IMR-90 (cell line): ENCODE data around the gene TAGAP. TPM values are rescaled to one million over a fixed set of nuclear protein-coding genes. Genes with fewer than 3 reads are reported as not detected.

Experiments
- ATAC-seq: fragments of 200-7000 bp; cut with Tn5 transposase; 2 replicates; pipeline ENCODE4 v1.9.1; 2020; ENCODE audit warnings: low read depth, mild to moderate bottlenecking, moderate library complexity
- BruUV-seq: library from RNA; stranded (reverse); fragments of 400-500 nt; replicated peaks from 2 replicates; lab custom pipeline; 2021; lab: Mats Ljungman, UMichigan
- CTCF ChIA-PET: fragments of 300-600 bp; formaldehyde crosslinking; extraction: SDS; loops from one replicate; lab custom pipeline; 2021; ENCODE audit warnings: antibody characterized with exemption; lab: Yijun Ruan, JAX
- POLR2A ChIA-PET: fragments of 300-600 bp; sonication (Branson Sonifier 250); formaldehyde crosslinking; loops from one replicate; lab custom pipeline; 2022; ENCODE audit warnings: antibody characterized with exemption; ENCODE audit not compliant: unreplicated experiment; lab: Charles Lee
- DNase-seq: peaks from one replicate; pipeline ENCODE4 v3.0.0; 2013
- H2AFZ ChIP-seq: replicated peaks from 2 replicates; pipeline ENCODE3; 2013; ENCODE audit warnings: low read length, mild to moderate bottlenecking; ENCODE audit not compliant: poor library complexity
- H2AK5ac ChIP-seq: 2 replicates; pipeline ENCODE4 v1.6.1; 2013; ENCODE audit warnings: low read depth, low read length, inconsistent platforms
- H2AK9ac ChIP-seq: replicated peaks from 2 replicates; pipeline ENCODE3; 2013; ENCODE audit warnings: mild to moderate bottlenecking, low read depth, low read length, moderate library complexity; ENCODE audit not compliant: poor library complexity
- H2BK120ac ChIP-seq: 2 replicates; pipeline ENCODE4 v1.6.1; 2013; ENCODE audit warnings: low read depth, low read length, inconsistent platforms
- H2BK15ac ChIP-seq: 3 replicates; pipeline ENCODE4 v1.6.1; 2013; ENCODE audit warnings: low read depth, low read length, inconsistent platforms
- H2BK20ac ChIP-seq: 2 replicates; pipeline ENCODE4 v1.6.1; 2013; ENCODE audit warnings: low read depth, mild to moderate bottlenecking, inconsistent platforms, low read length, moderate library complexity
- H2BK5ac ChIP-seq: 2 replicates; pipeline ENCODE4 v1.6.1; 2013; ENCODE audit warnings: mild to moderate bottlenecking, low read depth, low read length, inconsistent platforms; ENCODE audit not compliant: poor library complexity, severe bottlenecking
- H3K14ac ChIP-seq: replicated peaks from 2 replicates; pipeline ENCODE4 v1.6.1; 2013; ENCODE audit warnings: low read depth, low read length, inconsistent platforms
- H3K18ac ChIP-seq: 2 replicates; pipeline ENCODE4 v1.6.1; 2013; ENCODE audit warnings: low read depth, low read length, control low read depth
- H3K23ac ChIP-seq: 2 replicates; pipeline ENCODE4 v1.6.1; 2013; ENCODE audit warnings: low read depth, low read length, inconsistent platforms
- H3K27ac ChIP-seq: 2 replicates; pipeline ENCODE4 v1.5.1; 2013; ENCODE audit warnings: mild to moderate bottlenecking, control low read depth, low read length; ENCODE audit not compliant: insufficient read depth
- H3K27me3 ChIP-seq: 2 replicates; pipeline ENCODE4 v1.6.1; 2013; ENCODE audit warnings: low read length; ENCODE audit not compliant: control insufficient read depth, insufficient read depth
- H3K36me3 ChIP-seq: 2 replicates; pipeline ENCODE4 v1.6.1; 2013; ENCODE audit warnings: low read length, mixed read lengths; ENCODE audit not compliant: control insufficient read depth, insufficient read depth
- H3K4ac ChIP-seq: 2 replicates; pipeline ENCODE4 v1.6.1; 2013; ENCODE audit warnings: low read depth, low read length, inconsistent platforms
- H3K4me1 ChIP-seq: 2 replicates; pipeline ENCODE4 v1.6.1; 2013; ENCODE audit warnings: low read length, mixed read lengths; ENCODE audit not compliant: control insufficient read depth, insufficient read depth
- H3K4me2 ChIP-seq: 2 replicates; pipeline ENCODE4 v1.6.1; 2013; ENCODE audit warnings: low read depth, mild to moderate bottlenecking, control low read depth, low read length, moderate library complexity
- H3K4me3 ChIP-seq: 2 replicates; pipeline ENCODE4 v1.5.1; 2013; ENCODE audit warnings: low read depth, mild to moderate bottlenecking, control low read depth, low read length, moderate library complexity; ENCODE audit not compliant: insufficient read depth
- H3K56ac ChIP-seq: 2 replicates; pipeline ENCODE4 v1.6.1; 2013; ENCODE audit warnings: low read length, inconsistent platforms; ENCODE audit not compliant: insufficient read depth; ENCODE audit errors: extremely low read depth
- H3K79me1 ChIP-seq, 2 experiments: 2 replicates each; pipeline ENCODE4 v1.6.1; 2013; ENCODE audit warnings: low read length in 2 of 2, inconsistent platforms in 1 of 2, low read depth in 1 of 2
- H3K9ac ChIP-seq: 2 replicates; pipeline ENCODE4 v1.6.1; 2013; ENCODE audit warnings: low read depth, low read length, control low read depth
- H3K9me1 ChIP-seq: 2 replicates; pipeline ENCODE4 v1.6.1; 2013; ENCODE audit warnings: low read length, inconsistent platforms; ENCODE audit not compliant: insufficient read depth
- H3K9me3 ChIP-seq: 2 replicates; pipeline ENCODE4 v1.6.1; 2013; ENCODE audit warnings: low read length; ENCODE audit not compliant: control insufficient read depth, insufficient read depth
- H4K20me1 ChIP-seq: 2 replicates; pipeline ENCODE4 v1.6.1; 2013; ENCODE audit warnings: low read length, inconsistent platforms; ENCODE audit not compliant: insufficient read depth
- H4K5ac ChIP-seq: 2 replicates; pipeline ENCODE4 v1.6.1; 2013; ENCODE audit warnings: mild to moderate bottlenecking, low read depth, low read length, control low read depth
- H4K8ac ChIP-seq, 2 experiments: 2 replicates each; pipeline ENCODE4 v1.6.1; 2013; ENCODE audit warnings: low read depth in 2 of 2, low read length in 2 of 2, control low read depth in 1 of 2, inconsistent platforms in 1 of 2
- H4K91ac ChIP-seq: 2 replicates; pipeline ENCODE4 v1.6.1; 2013; ENCODE audit warnings: low read depth, low read length, inconsistent platforms; ENCODE audit not compliant: insufficient read depth
- BHLHE40 ChIP-seq: fragments of 150-350 bp; IDR thresholded peaks from 2 replicates; pipeline ENCODE4 v1.6.1; 2016; ENCODE audit warnings: mild to moderate bottlenecking, low read depth, low read length
- CEBPB ChIP-seq: IDR thresholded peaks from 2 replicates; pipeline ENCODE4 v1.6.1; 2012; ENCODE audit warnings: low read depth, low read length, improper control_type of control experiment
- CHD1 ChIP-seq: IDR thresholded peaks from 2 replicates; pipeline ENCODE4 v1.6.1; 2012; ENCODE audit warnings: low read depth, low read length, improper control_type of control experiment
- CTCF ChIP-seq: conservative IDR thresholded peaks from 2 replicates; pipeline ENCODE4 v1.5.1; 2012; ENCODE audit warnings: mild to moderate bottlenecking, low read depth, low read length, improper control_type of control experiment
- FOS ChIP-seq: fragments of 150-350 bp; IDR thresholded peaks from 2 replicates; pipeline ENCODE4 v1.6.1; 2016; ENCODE audit warnings: low read depth, low read length
- MAFK ChIP-seq: IDR thresholded peaks from 2 replicates; pipeline ENCODE4 v1.6.1; 2012; ENCODE audit warnings: low read depth, low read length, improper control_type of control experiment
- MAZ ChIP-seq: IDR thresholded peaks from 2 replicates; pipeline ENCODE4 v1.6.1; 2012; ENCODE audit warnings: low read depth, mild to moderate bottlenecking, low read length, improper control_type of control experiment, moderate library complexity, borderline replicate concordance
- MXI1 ChIP-seq: IDR thresholded peaks from 2 replicates; pipeline ENCODE4 v1.6.1; 2012; ENCODE audit warnings: low read depth, mild to moderate bottlenecking, low read length, moderate library complexity, borderline replicate concordance
- NFE2L2 ChIP-seq: fragments of 150-350 bp; IDR thresholded peaks from 2 replicates; pipeline ENCODE4 v1.6.1; 2016; ENCODE audit warnings: low read depth, mild to moderate bottlenecking, low read length
- POLR2A ChIP-seq: IDR thresholded peaks from 2 replicates; pipeline ENCODE4 v1.6.1; 2012; ENCODE audit warnings: mild to moderate bottlenecking, low read depth, low read length
- RAD21 ChIP-seq: IDR thresholded peaks from 2 replicates; pipeline ENCODE4 v1.6.1; 2012; ENCODE audit warnings: low read length, improper control_type of control experiment
- RCOR1 ChIP-seq: IDR thresholded peaks from 2 replicates; pipeline ENCODE4 v1.6.1; 2012; ENCODE audit warnings: mild to moderate bottlenecking, low read length, improper control_type of control experiment; ENCODE audit not compliant: insufficient replicate concordance
- RFX5 ChIP-seq: IDR thresholded peaks from 2 replicates; pipeline ENCODE4 v1.8.0; 2012; ENCODE audit warnings: low read depth, mild to moderate bottlenecking, low read length, moderate library complexity
- SMC3 ChIP-seq: fragments of 150-350 bp; IDR thresholded peaks from 2 replicates; pipeline ENCODE4 v1.6.1; 2016; ENCODE audit warnings: low read depth, mild to moderate bottlenecking, antibody characterized with exemption, low read length, moderate library complexity
- USF2 ChIP-seq: fragments of 150-350 bp; IDR thresholded peaks from 2 replicates; pipeline ENCODE4 v1.6.1; 2017; ENCODE audit warnings: mild to moderate bottlenecking, antibody characterized with exemption, low read length, low read depth
- WGBS, 2 experiments: methylation state at CpG; one replicate each; pipeline versions ENCODE4 v1.1.5 to v1.1.7; 2013; ENCODE audit warnings: missing lambda C conversion rate in 2 of 2; ENCODE audit not compliant: insufficient read length in 1 of 2; ENCODE audit errors: extremely low coverage in 2 of 2; 5-methylcytosine and 5-hydroxymethylcytosine counted together
- dilution Hi-C: fragments of 300-500 bp; cut with HindIII; formaldehyde crosslinking; loops from one replicate; pipeline ENCODE4 v1.14.3; 2018; ENCODE audit warnings: low sequenced_read_pairs; ENCODE audit not compliant: unreplicated experiment
- in situ Hi-C: fragments of 300-500 bp; cut with MboI; formaldehyde crosslinking; loops from 3 replicates; pipeline ENCODE4 v1.14.3; 2019; ENCODE audit warnings: low sequenced_read_pairs, inconsistent platforms, mixed read lengths
- intact Hi-C: fragments of 100-400 bp; cut with micrococcal nuclease; formaldehyde crosslinking; loops from 2 replicates; pipeline ENCODE4 v1.10.0; 2022
- polyA plus RNA-seq, 3 experiments: library from polyadenylated mRNA; depleted of rRNA; stranded (reverse); fragments of >200 nt; gene quantifications; 2 replicates each; pipeline ENCODE4 v1.2.3, GENCODE V29; 2012; ENCODE audit warnings: low replicate concordance in 1 of 3
- total RNA-seq: library from RNA; depleted of rRNA; stranded (reverse); fragments of >200 nt; gene quantifications from 2 replicates; pipeline ENCODE4 v1.2.3, GENCODE V29; 2012
- TF ChIP-seq, protein P1 (sequence below): fragments of 150-350 bp; IDR thresholded peaks from 2 replicates; pipeline ENCODE4 v1.6.1; 2016; ENCODE audit warnings: low read depth, mild to moderate bottlenecking, low read length, moderate library complexity, borderline replicate concordance

TAGAP gene
- total and polyA plus RNA-seq, 2 of the 4 experiments (the other 2 are of a cell fraction) = not detected

GRCh38 chr6:159035891-159036290 is 8.9 kb downstream of the TAGAP start:
- Histone ChIP-seq H2BK20ac (no peak overlapping the region), H3K18ac (no peak overlapping the region), H3K23ac (no peak overlapping the region), H2AK5ac (no peak overlapping the region), H3K56ac (no peak overlapping the region), H3K9ac (no peak overlapping the region), H2AK9ac (no peak overlapping the region), H2BK120ac (no peak overlapping the region), H4K91ac (no peak overlapping the region), H2BK15ac (no peak overlapping the region), H3K79me1 (no peaks in the 10 kb centered on the region), H3K36me3 (no peaks in the 10 kb centered on the region), H3K9me3 (no peaks in the 10 kb centered on the region), H4K5ac (no peak overlapping the region), H3K27me3 (peaks cover 35% of the 10 kb centered on the region), H4K8ac (no peak overlapping the region), H2BK5ac (no peak overlapping the region), H3K9me1 (no peaks in the 10 kb centered on the region), H4K20me1 (no peaks in the 10 kb centered on the region), H2AFZ (no peak overlapping the region), H3K4me2 (no peak overlapping the region), H3K14ac (no peak overlapping the region), H3K4me3 (no peak overlapping the region), H3K4me1 (no peaks in the 10 kb centered on the region), H3K27ac (no peak overlapping the region), H3K4ac (no peak overlapping the region)
- ATAC-seq (no peak), DNase-seq (no peak)
- no TSS peak for BruUV-seq
- CTCF ChIA-PET = no interaction called here
- dilution Hi-C loops (no loop called here), intact Hi-C loops (no loop called here), in situ Hi-C loops (no loop called here)
- POLR2A ChIA-PET = no interaction called here
- TF ChIP-seq MXI1 = no peak
- no peak for TF ChIP-seq CEBPB
- no peak for TF ChIP-seq RCOR1
- no peak for TF ChIP-seq POLR2A
- TF ChIP-seq CHD1 = no peak
- TF ChIP-seq CTCF = no peak
- TF ChIP-seq BHLHE40 = no peak
- no peak for TF ChIP-seq SMC3
- TF ChIP-seq MAFK = no peak
- TF ChIP-seq MAZ = no peak
- TF ChIP-seq RFX5 = no peak
- no peak for TF ChIP-seq USF2
- TF ChIP-seq, protein P1, sequence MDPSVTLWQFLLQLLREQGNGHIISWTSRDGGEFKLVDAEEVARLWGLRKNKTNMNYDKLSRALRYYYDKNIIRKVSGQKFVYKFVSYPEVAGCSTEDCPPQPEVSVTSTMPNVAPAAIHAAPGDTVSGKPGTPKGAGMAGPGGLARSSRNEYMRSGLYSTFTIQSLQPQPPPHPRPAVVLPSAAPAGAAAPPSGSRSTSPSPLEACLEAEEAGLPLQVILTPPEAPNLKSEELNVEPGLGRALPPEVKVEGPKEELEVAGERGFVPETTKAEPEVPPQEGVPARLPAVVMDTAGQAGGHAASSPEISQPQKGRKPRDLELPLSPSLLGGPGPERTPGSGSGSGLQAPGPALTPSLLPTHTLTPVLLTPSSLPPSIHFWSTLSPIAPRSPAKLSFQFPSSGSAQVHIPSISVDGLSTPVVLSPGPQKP = no peak
- TF ChIP-seq FOS = no peak
- no peak for TF ChIP-seq RAD21
- TF ChIP-seq NFE2L2 = no peak
- 84% methylated on average over 10 of the region's 17 CpGs; no CpG with 5 or more reads in 1 of the 2 experiments for WGBS, 2 experiments
